H9 (cell line): ENCODE measurements around the gene DPH3. TPM values are rescaled to one million over a fixed set of nuclear protein-coding genes. Genes with fewer than 3 reads are reported as not detected.

Experiments
- DNase-seq: peaks from one replicate; pipeline ENCODE4 v3.0.0-alpha.2; 2017
- H2AFZ ChIP-seq: one replicate; pipeline ENCODE4 v1.6.1; 2013; ENCODE audit warnings: mild to moderate bottlenecking, low read length, control low read depth, moderate library complexity
- H2AK5ac ChIP-seq: 2 replicates; pipeline ENCODE4 v1.6.1; 2013; ENCODE audit warnings: low read length, control low read depth, mixed read lengths; ENCODE audit not compliant: insufficient read length
- H2BK120ac ChIP-seq: one replicate; pipeline ENCODE4 v1.6.1; 2013; ENCODE audit warnings: low read depth, mild to moderate bottlenecking, low read length, control low read depth, inconsistent platforms; ENCODE audit not compliant: poor library complexity, severe bottlenecking
- H2BK12ac ChIP-seq: 2 replicates; pipeline ENCODE4 v1.6.1; 2013; ENCODE audit warnings: low read length, control low read depth, mixed read lengths, low read depth; ENCODE audit not compliant: insufficient read length
- H2BK15ac ChIP-seq: 2 replicates; pipeline ENCODE4 v1.6.1; 2013; ENCODE audit warnings: low read depth, low read length, control low read depth
- H2BK20ac ChIP-seq: one replicate; pipeline ENCODE4 v1.6.1; 2013; ENCODE audit warnings: low read depth, mild to moderate bottlenecking, low read length, control low read depth, inconsistent platforms; ENCODE audit not compliant: poor library complexity, severe bottlenecking
- H2BK5ac ChIP-seq: 2 replicates; pipeline ENCODE4 v1.6.1; 2013; ENCODE audit warnings: low read length, control low read depth, mixed read lengths; ENCODE audit not compliant: insufficient read length
- H3K14ac ChIP-seq: 2 replicates; pipeline ENCODE4 v1.6.1; 2013; ENCODE audit warnings: low read length, control low read depth; ENCODE audit not compliant: insufficient read depth
- H3K18ac ChIP-seq: 2 replicates; pipeline ENCODE4 v1.6.1; 2013; ENCODE audit warnings: low read depth, mild to moderate bottlenecking, mixed read lengths, low read length, control low read depth; ENCODE audit not compliant: insufficient read length
- H3K23ac ChIP-seq: 2 replicates; pipeline ENCODE4 v1.6.1; 2013; ENCODE audit warnings: low read length, control low read depth, mixed read lengths, low read depth; ENCODE audit not compliant: insufficient read length
- H3K23me2 ChIP-seq: 2 replicates; pipeline ENCODE4 v1.6.1; 2013; ENCODE audit warnings: low read depth, mild to moderate bottlenecking, mixed read lengths, low read length, control low read depth; ENCODE audit not compliant: insufficient read length, poor library complexity, severe bottlenecking
- H3K27ac ChIP-seq: 2 replicates; pipeline ENCODE4 v1.5.1; 2013; ENCODE audit warnings: low read length, control low read depth, mixed read lengths, low read depth; ENCODE audit not compliant: insufficient read length
- H3K27me3 ChIP-seq: 2 replicates; pipeline ENCODE4 v1.6.1; 2013; ENCODE audit warnings: low read length, control low read depth, inconsistent platforms; ENCODE audit not compliant: insufficient read depth
- H3K4ac ChIP-seq: 2 replicates; pipeline ENCODE4 v1.6.1; 2013; ENCODE audit warnings: low read depth, mild to moderate bottlenecking, control low read depth, inconsistent platforms, low read length, moderate library complexity
- H3K4me1 ChIP-seq: 2 replicates; pipeline ENCODE4 v1.6.1; 2013; ENCODE audit warnings: low read length, control low read depth, inconsistent platforms; ENCODE audit not compliant: insufficient read depth
- H3K4me2 ChIP-seq: 2 replicates; pipeline ENCODE4 v1.6.1; 2013; ENCODE audit warnings: low read length, control low read depth, mixed read lengths; ENCODE audit not compliant: insufficient read length, insufficient read depth
- H3K56ac ChIP-seq: 2 replicates; pipeline ENCODE4 v1.6.1; 2013; ENCODE audit warnings: low read depth, mild to moderate bottlenecking, mixed read lengths, low read length, control low read depth; ENCODE audit not compliant: insufficient read length
- H3K79me1 ChIP-seq: 2 replicates; pipeline ENCODE4 v1.6.1; 2013; ENCODE audit warnings: low read depth, mild to moderate bottlenecking, moderate library complexity, low read length, control low read depth, inconsistent platforms; ENCODE audit not compliant: insufficient read depth, poor library complexity, severe bottlenecking
- H3K79me2 ChIP-seq: 2 replicates; pipeline ENCODE4 v1.6.1; 2013; ENCODE audit warnings: low read length, control low read depth, inconsistent platforms; ENCODE audit not compliant: insufficient read depth
- H3K9ac ChIP-seq: 2 replicates; pipeline ENCODE4 v1.6.1; 2013; ENCODE audit warnings: low read length, control low read depth, mixed read lengths; ENCODE audit not compliant: insufficient read length; ENCODE audit errors: extremely low read depth
- H3K9me3 ChIP-seq: one replicate; pipeline ENCODE4 v1.6.1; 2013; ENCODE audit warnings: low read depth, low read length, inconsistent platforms; ENCODE audit not compliant: control insufficient read depth
- H3T11ph ChIP-seq: one replicate; pipeline ENCODE4 v1.6.1; 2013; ENCODE audit warnings: mild to moderate bottlenecking, low read length, control low read depth, inconsistent platforms
- H4K20me1 ChIP-seq: one replicate; pipeline ENCODE4 v1.6.1; 2013; ENCODE audit not compliant: control insufficient read depth, insufficient read length, insufficient read depth
- H4K5ac ChIP-seq: 2 replicates; pipeline ENCODE4 v1.6.1; 2013; ENCODE audit warnings: low read depth, mild to moderate bottlenecking, mixed read lengths, low read length, control low read depth; ENCODE audit not compliant: insufficient read length
- H4K8ac ChIP-seq: replicated peaks from 2 replicates; pipeline ENCODE4 v1.6.1; 2013; ENCODE audit warnings: low read length, control low read depth, mixed read lengths, low read depth; ENCODE audit not compliant: insufficient read length
- H4K91ac ChIP-seq: 2 replicates; pipeline ENCODE4 v1.6.1; 2013; ENCODE audit warnings: low read depth, mild to moderate bottlenecking, moderate library complexity, mixed read lengths, low read length, control low read depth; ENCODE audit not compliant: insufficient read length
- H3K27ac Mint-ChIP-seq, 3 experiments: 2 replicates in 2 of 3; 3 replicates in 1 of 3; pipeline ENCODE4 v1.8.0; 2020 to 2021; ENCODE audit warnings: mixed read lengths in 3 of 3, mild to moderate bottlenecking in 1 of 3, moderate library complexity in 1 of 3
- H3K27me3 Mint-ChIP-seq: 2 replicates; pipeline ENCODE4 v1.8.0; 2021; ENCODE audit warnings: low read depth, mild to moderate bottlenecking, moderate library complexity, mixed read lengths
- H3K36me3 Mint-ChIP-seq, 3 experiments: 2 replicates in 2 of 3; 3 replicates in 1 of 3; pipeline ENCODE4 v1.8.0; 2020 to 2021; ENCODE audit warnings: low read depth in 3 of 3, mixed read lengths in 3 of 3; ENCODE audit not compliant: insufficient read depth in 1 of 3
- H3K4me1 Mint-ChIP-seq, 2 experiments: 2 replicates each; pipeline ENCODE4 v1.8.0; 2020; ENCODE audit warnings: mixed read lengths in 2 of 2
- H3K4me3 Mint-ChIP-seq, 2 experiments: 2 replicates in 1 of 2; 3 replicates in 1 of 2; pipeline ENCODE4 v1.8.0; 2020 to 2021; ENCODE audit warnings: mild to moderate bottlenecking in 2 of 2, mixed read lengths in 2 of 2, moderate library complexity in 1 of 2
- H3K9me3 Mint-ChIP-seq, 2 experiments: 2 replicates in 1 of 2; 3 replicates in 1 of 2; pipeline ENCODE4 v1.8.0; 2020; ENCODE audit warnings: mild to moderate bottlenecking in 2 of 2, mixed read lengths in 2 of 2, moderate library complexity in 1 of 2
- CTCF ChIP-seq: fragments of 200-600 bp; sonication (generic); conservative IDR thresholded peaks from 3 replicates; pipeline ENCODE4 v1.8.0; 2021; ENCODE audit warnings: antibody characterized with exemption, mild to moderate bottlenecking
- WGBS: extraction: QIAGEN DNeasy Blood & Tissue Kit; methylation state at CpG from one replicate; pipeline ENCODE4 v1.1.7; 2013; ENCODE audit warnings: missing lambda C conversion rate, low lambda C conversion rate, mixed read lengths; ENCODE audit not compliant: insufficient read length; ENCODE audit errors: extremely low coverage; 5-methylcytosine and 5-hydroxymethylcytosine counted together
- total RNA-seq: library from RNA; stranded (reverse); gene quantifications from 2 replicates; pipeline ENCODE4 v1.2.1, GENCODE V29; 2021

DPH3 gene
- total RNA-seq, 1 experiment from 2014 or later = 36.2 TPM

DNA sequence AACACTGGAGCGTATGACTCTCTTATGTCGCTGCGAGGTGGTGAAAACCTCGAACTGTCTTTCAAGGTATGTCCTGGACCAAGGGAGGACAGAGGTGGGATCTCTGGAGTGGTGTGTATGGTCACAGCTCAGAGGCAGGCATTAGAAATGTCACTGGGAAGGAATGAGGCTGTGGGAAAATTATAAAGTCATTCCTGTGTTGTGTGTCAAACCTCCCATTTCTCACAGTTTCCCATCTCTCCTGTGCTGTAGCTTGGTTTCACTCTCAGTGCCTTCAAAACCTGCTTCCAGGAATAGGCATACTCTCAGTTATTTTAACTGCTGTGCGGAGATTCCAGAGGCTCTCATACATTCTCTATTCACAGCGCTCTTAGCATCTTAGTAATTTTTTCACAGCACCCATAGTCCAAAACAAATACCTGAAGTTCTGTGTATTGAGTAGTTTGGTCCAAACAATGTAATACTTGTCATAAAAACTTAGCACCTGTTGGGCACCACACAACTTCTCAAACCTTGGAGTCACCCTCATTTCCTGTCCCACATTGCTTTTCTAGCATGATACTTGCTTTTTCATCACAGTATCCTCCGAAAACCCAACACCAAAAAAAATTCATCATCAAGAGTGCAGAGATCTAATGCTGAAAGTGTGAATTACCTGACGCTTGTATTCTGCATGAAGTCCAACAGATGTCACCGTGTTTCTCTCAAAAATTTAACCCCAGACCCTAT is 53.4 kb downstream of the DPH3 start:
- peak overlapping the region in 1 of 3 experiments; percentile 21; a peak in 1 of 7 replicates for H3K27ac Mint-ChIP-seq
- Histone ChIP-seq H3K9me3 (no peaks in the 10 kb centered on the region), H3K4ac (no peak overlapping the region), H2BK12ac (no peak overlapping the region), H3K56ac (no peak overlapping the region), H3K14ac (peak overlapping the region; percentile 13; the same call in 1 of the 2 replicates), H2BK15ac (no peak overlapping the region), H2BK20ac (no peak overlapping the region), H3K4me2 (no peak overlapping the region), H4K20me1 (no peaks in the 10 kb centered on the region), H4K8ac (no peak overlapping the region), H4K91ac (no peak overlapping the region), H2AK5ac (no peak overlapping the region), H2AFZ (no peak overlapping the region), H3K27ac (no peak overlapping the region), H2BK120ac (no peak overlapping the region), H2BK5ac (no peak overlapping the region), H3K23ac (no peak overlapping the region), H3K4me1 (no peaks in the 10 kb centered on the region), H3K27me3 (no peaks in the 10 kb centered on the region), H3K9ac (no peak overlapping the region), H4K5ac (no peak overlapping the region), H3K23me2 (no peaks in the 10 kb centered on the region), H3K79me1 (no peaks in the 10 kb centered on the region), H3K79me2 (no peaks in the 10 kb centered on the region), H3T11ph (no peak overlapping the region), H3K18ac (no peak overlapping the region)
- DNase-seq = no peak
- TF ChIP-seq CTCF = no peak
- peaks cover 15% of the 10 kb centered on the region for H3K27me3 Mint-ChIP-seq
- no peaks in the 10 kb centered on the region for H3K4me1 Mint-ChIP-seq
- H3K36me3 Mint-ChIP-seq = no peaks in the 10 kb centered on the region
- no peaks in the 10 kb centered on the region for H3K9me3 Mint-ChIP-seq
- no CpG with 5 or more reads among the region's 9 CpGs for WGBS
- H3K4me3 Mint-ChIP-seq = no peak overlapping the region

Other genes with a start within 250 kb of the DPH3 start
- gene GALNT15, start 90.3 kb downstream of the DPH3 start, total RNA-seq = 0.04 TPM in 1 of 2 replicates, not detected in the other
- gene OXNAD1, start 269 bp upstream of the DPH3 start, total RNA-seq = 21.8 and 23.7 TPM in 2 replicates
- gene RFTN1, start 248.8 kb upstream of the DPH3 start, total RNA-seq = 2.2 and 2.5 TPM in 2 replicates